ELR (cell line): ENCODE measurements around the gene PPP2R5A.
A peak's percentile ranks its signal among the peaks of the same experiment; 100 is the strongest.
"Not testable (repeated sequence)": the region's sequence is repeated elsewhere in the genome, so short reads cannot be mapped to it uniquely, and the experiment has no call there.

Source experiments
- DNase-seq: peaks from one replicate; pipeline ENCODE4 v3.0.0-alpha.2; 2015; ENCODE audit warnings: low read depth

Gene PPP2R5A

GRCh38 chr1:212267460-212267859, 17.8 kb upstream of the PPP2R5A start:
- no peak for DNase-seq

DNA sequence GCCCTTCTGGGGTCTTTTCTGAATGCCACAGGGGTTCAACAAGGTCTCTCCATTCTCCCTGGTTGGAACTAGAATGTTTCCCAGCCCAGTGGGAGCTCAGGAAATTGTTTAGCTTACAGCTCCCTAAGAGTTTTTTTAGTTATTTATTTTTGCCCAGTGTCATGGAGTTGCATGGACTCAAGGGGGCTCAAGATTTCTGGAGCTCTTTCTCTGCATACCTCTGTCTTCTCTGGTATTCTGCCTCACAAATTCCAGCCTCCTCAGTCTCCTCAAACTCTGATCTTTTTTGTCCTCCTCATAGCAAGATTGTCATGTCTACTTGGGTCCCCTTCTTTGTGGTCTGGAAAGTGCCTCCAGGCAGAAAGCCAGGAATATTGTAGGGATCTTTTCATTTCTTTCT, 15.9 kb upstream of the PPP2R5A start:
- DNase-seq: peak; percentile 13

GRCh38 chr1:212270564-212270963, 14.6 kb upstream of the PPP2R5A start:
- DNase-seq: no peak

- DNase-seq: no peak
Observed at GRCh38 chr1:212271234-212271633, 14.0 kb upstream of the PPP2R5A start.

GRCh38 chr1:212271823-212272485, 13.3 kb upstream of the PPP2R5A start:
- no peak for DNase-seq

DNA sequence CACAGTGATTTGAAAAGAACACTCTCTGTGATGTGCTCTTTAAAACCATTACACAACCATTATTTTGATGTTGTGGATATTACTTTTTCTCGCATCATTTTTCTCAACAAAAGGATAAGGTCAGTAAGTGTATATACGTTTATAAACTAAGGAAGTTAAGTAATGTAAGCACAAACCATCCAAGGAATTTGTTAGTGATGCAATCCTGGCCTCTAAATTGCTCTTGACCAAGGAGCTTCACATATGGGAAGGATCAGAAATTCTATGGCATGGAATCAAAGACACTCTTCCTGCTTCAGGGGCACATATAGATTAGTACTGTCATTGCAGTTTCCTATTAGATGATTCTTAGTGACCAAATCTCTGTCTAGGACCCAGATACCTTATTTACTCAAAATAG, 3.6 kb upstream of the PPP2R5A start:
- peak; percentile 41 for DNase-seq

- no peak for DNase-seq
Observed at GRCh38 chr1:212283741-212284140, 1.5 kb upstream of the PPP2R5A start.

GRCh38 chr1:212284332-212284743, 872 bp upstream of the PPP2R5A start:
- no peak for DNase-seq

GRCh38 chr1:212285685-212286555, 710 bp downstream of the PPP2R5A start:
- peak; percentile 65 for DNase-seq

GRCh38 chr1:212286556-212287131, 1.4 kb downstream of the PPP2R5A start:
- DNase-seq: peak; percentile 42

- DNase-seq: no peak
Observed at GRCh38 chr1:212287261-212287895, 2.2 kb downstream of the PPP2R5A start.

DNA sequence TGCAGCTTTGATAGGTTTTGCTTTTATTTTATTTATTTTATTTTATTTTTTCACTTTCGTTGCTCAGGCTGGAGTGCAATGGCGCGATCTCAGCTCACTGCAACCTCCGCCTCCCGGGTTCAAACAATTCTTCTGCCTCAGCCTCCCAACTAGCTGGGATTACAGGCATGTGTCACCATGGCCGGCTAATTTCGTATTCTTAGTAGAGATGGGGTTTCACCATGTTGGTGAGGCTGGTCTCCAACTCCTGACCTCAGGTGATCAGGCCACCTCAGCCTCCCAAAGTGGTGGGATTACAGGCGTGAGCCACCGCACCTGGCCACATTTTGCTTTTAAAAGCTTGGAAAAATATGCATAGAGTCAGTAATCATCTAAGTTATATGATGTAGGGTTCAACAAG, 2.8 kb downstream of the PPP2R5A start:
- not testable (repeated sequence) for DNase-seq

DNA sequence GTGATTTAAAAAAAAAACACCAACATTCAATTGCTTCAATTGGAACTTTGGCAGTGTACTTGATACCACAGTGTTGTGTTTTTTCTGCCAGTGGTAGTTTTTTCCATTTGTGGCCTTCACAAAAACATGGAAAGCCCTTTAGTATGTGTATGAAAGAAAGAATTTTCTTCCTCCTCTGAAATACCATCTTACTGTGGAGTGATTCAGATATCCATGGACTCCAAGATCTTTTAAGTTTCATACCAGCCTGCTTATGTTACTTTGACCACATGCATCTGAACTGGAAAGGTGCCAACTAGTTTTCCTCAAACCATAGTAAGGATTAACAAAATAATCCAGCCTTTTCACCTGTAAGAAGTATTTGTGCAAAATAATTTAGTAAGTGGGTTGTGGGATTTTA, 3.4 kb downstream of the PPP2R5A start:
- DNase-seq: peak; percentile 75

GRCh38 chr1:212289262-212290077, 4.3 kb downstream of the PPP2R5A start:
- DNase-seq: no peak

GRCh38 chr1:212290608-212291007, 5.4 kb downstream of the PPP2R5A start:
- peak; percentile 71 for DNase-seq

GRCh38 chr1:212291505-212292134, 6.4 kb downstream of the PPP2R5A start:
- DNase-seq: peak; percentile 75

- no peak for DNase-seq
Observed at GRCh38 chr1:212292250-212293105, 7.3 kb downstream of the PPP2R5A start.

DNA sequence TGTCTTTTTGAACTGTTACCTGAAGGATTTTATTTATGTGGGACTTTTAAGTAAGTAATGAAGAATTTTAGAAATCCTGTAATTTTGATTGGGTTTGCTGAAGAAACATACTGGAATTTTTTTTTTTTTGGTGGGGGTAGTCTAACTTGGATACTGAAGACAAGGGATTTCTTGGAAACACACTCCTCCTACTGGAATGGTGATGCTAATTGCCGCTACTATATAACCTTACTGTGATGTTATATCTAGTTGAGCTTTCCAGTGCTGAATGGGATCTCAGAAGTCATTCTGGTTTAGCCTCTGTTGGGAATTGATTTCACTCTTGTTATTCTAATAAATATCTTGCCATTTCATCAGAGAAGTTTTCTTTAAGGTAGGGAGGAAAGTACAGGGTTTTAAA, 8.4 kb downstream of the PPP2R5A start:
- peak; percentile 46 for DNase-seq

GRCh38 chr1:212294983-212295382, 9.8 kb downstream of the PPP2R5A start:
- DNase-seq: no peak

DNA sequence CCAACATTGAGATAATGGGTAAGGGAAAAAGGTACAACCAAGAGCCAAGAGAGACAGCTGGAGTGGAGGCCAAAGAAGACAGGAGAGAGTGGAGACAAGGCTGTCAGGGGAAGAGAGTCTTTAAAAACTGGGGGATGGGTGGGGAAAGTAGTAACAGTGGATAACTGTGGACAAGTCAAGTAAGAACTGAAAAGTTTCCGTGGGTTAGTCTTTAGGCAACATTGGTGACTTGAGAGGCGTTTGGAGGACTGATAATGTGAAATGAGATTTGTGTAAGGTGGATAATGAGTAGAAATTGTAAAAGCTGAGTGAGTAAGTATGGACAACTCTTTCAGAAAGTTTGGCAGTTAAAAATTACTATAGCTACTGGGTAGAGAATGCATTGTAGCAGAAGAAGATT, 10.4 kb downstream of the PPP2R5A start:
- DNase-seq: no peak
